Subcutaneous abdominal adipose tissue (tissue), 5 donors: Measurements from ENCODE around the gene SHB.

ENCODE experiments used
- H3K27ac ChIP-seq: one replicate; pipeline ENCODE4 v1.7.0; 2013; ENCODE audit warnings: low read depth, mild to moderate bottlenecking, inconsistent platforms, low read length, moderate library complexity
- H3K27me3 ChIP-seq, 5 donors: one replicate each; pipeline ENCODE4 v1.7.0; 2013; ENCODE audit warnings: low read length in 5 of 5, inconsistent platforms in 1 of 5; ENCODE audit not compliant: control insufficient read depth in 5 of 5, insufficient read depth in 4 of 5
- H3K36me3 ChIP-seq, 5 donors: one replicate each; pipeline ENCODE4 v1.7.0; 2013; ENCODE audit warnings: low read length in 5 of 5; ENCODE audit not compliant: control insufficient read depth in 5 of 5, insufficient read depth in 5 of 5
- H3K4me1 ChIP-seq, 5 donors: one replicate each; pipeline ENCODE4 v1.7.0; 2013; ENCODE audit warnings: low read length in 5 of 5, mild to moderate bottlenecking in 3 of 5, moderate library complexity in 1 of 5; ENCODE audit not compliant: control insufficient read depth in 5 of 5, insufficient read depth in 5 of 5
- H3K4me3 ChIP-seq, 5 donors: one replicate each; pipeline ENCODE4 v1.7.0; 2013; ENCODE audit warnings: low read length in 5 of 5, low read depth in 1 of 5
- H3K9ac ChIP-seq, 5 donors: one replicate each; pipeline ENCODE4 v1.7.0; 2013; ENCODE audit warnings: low read length in 5 of 5, mild to moderate bottlenecking in 4 of 5, moderate library complexity in 3 of 5
- H3K9me3 ChIP-seq, 5 donors: one replicate each; pipeline ENCODE4 v1.7.0; 2013; ENCODE audit warnings: low read length in 5 of 5; ENCODE audit not compliant: control insufficient read depth in 5 of 5
- donor health status: healthy.
- donor health status: healthy.
- donor health status: healthy.
- donor health status: healthy.
- donor health status: healthy.

The SHB gene

DNA sequence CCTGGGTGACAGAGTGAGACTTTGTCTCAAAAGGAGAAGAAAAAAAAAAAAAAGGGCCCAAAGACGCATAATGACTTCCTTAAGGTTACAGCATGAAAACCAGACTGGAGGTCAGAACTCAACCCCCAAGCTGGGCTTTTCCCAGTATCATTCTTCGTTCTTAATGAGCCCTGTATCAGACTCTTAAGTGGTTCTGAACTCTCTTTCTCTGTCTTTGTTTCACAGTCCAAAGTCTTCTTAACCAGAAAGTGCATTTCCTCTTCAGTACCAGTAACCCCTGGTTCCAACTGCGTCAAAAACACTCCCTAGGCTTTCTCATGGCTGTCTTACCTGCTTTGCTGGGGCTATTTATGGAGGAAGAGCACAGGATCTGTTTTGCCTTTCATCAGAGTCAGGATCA lies 38.4 kb upstream of the SHB start:
- H3K27me3 ChIP-seq = no peaks in the 10 kb centered on the region
- no peak overlapping the region for H3K27ac ChIP-seq
- H3K9ac ChIP-seq = no peak overlapping the region
- no peaks in the 10 kb centered on the region for H3K36me3 ChIP-seq
- H3K4me3 ChIP-seq = no peak overlapping the region
- H3K4me1 ChIP-seq = peaks cover 0 to 5% (median 0%) of the 10 kb centered on the region in 5 donors
- no peaks in the 10 kb centered on the region for H3K9me3 ChIP-seq

DNA sequence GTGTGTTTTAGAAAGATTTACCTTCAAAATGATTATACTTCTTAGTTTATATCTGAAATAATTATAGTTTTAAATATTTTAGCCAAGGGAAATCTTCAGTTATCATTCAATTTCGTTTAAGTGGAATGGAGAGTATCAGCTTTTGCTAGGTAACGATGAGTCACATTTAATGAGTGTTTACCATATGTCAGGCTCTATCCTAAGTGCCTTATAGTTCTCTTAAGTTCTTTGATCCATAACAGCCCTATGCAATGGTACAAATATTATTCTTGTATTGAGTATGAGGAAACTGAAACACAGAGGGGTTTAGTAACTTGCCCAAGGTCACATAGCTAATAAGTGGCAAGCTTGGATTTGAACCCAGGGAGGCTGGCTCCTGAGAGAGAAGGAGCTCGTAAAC lies 37.5 kb upstream of the SHB start:
- Histone ChIP-seq H3K36me3 (no peaks in the 10 kb centered on the region), H3K4me1 (peaks cover 0 to 5% (median 0%) of the 10 kb centered on the region in 5 donors), H3K9me3 (no peaks in the 10 kb centered on the region), H3K9ac (no peak overlapping the region), H3K27me3 (no peaks in the 10 kb centered on the region), H3K4me3 (no peak overlapping the region), H3K27ac (no peak overlapping the region)

DNA sequence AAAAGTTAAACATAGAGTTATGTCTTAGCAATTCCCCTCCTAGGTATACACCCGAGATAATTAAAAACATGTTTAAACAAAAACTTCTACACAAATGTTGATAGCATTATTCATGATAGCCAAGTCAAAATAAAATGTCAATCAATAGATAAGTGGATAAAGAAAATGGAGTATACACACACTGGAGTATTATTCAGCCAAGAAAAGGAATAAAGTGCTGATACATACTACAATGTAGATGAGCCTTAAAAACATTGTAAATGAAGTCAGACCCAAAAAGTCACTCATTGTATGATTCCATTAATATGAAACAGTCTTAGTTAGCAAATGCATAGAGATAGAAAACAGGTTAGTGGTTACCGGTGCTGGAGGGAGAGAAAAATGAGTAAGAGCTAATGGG lies 34.3 kb upstream of the SHB start:
- Histone ChIP-seq H3K36me3 (no peaks in the 10 kb centered on the region), H3K4me3 (no peak overlapping the region), H3K9ac (no peak overlapping the region), H3K27ac (no peak overlapping the region), H3K27me3 (no peaks in the 10 kb centered on the region), H3K4me1 (peaks cover 0 to 3% (median 0%) of the 10 kb centered on the region in 5 donors), H3K9me3 (no peaks in the 10 kb centered on the region)

DNA sequence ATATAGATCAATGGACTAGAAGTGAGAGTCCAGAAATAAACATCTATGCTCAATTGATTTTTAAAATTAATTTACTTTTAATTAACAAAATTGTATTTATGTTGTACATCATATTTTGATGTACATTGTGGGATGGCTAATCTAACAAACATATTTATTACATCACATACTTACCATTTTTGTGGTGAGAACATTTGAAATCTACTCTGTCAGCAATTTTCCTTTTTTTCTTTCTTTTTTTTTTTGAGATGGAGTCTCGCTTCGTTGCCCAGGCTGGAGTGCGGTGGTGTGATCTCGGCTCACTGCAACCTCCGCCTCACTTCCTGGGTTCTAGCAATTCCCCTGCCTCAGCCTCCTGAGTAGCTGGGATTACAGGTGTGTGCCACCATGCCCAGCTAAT lies 32.4 kb upstream of the SHB start:
- Histone ChIP-seq H3K4me1 (peaks cover 0 to 2% (median under 1%) of the 10 kb centered on the region in 5 donors), H3K27me3 (no peaks in the 10 kb centered on the region), H3K9ac (no peak overlapping the region), H3K4me3 (no peak overlapping the region), H3K9me3 (no peaks in the 10 kb centered on the region), H3K36me3 (no peaks in the 10 kb centered on the region), H3K27ac (no peak overlapping the region)

DNA sequence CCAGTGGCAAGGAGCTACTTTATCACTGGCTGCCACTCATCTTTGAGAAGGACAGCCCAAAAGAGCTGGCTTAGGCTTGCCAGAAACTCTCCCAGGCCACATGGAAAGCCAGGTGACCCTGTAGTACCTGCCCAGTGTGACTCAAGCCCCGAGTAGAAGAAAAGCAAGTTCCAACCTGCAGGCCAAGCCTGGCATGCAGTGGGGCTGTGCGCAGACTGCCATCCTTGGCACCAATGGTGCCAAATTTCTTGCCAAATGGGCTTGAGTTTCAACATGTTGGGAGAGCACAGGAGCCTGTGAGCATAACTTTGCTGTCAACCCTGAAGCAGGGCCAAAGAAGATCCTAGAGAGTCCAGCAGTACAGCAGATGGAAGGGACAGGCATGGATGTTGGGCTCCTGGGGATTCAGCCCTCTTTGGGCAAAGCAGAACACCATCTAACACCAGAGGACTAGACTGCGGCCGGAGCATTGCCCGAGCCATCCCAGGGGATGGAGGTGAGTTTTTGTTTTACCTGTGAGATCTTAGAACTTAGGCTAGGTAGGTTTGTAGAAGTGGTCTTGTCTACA lies 27.3 kb upstream of the SHB start:
- H3K4me1 ChIP-seq = peaks cover 0 to 7% (median 4%) of the 10 kb centered on the region in 5 donors
- no peak overlapping the region for H3K4me3 ChIP-seq
- no peaks in the 10 kb centered on the region for H3K36me3 ChIP-seq
- H3K9ac ChIP-seq = no peak overlapping the region
- no peak overlapping the region for H3K27ac ChIP-seq
- no peaks in the 10 kb centered on the region for H3K9me3 ChIP-seq
- no peaks in the 10 kb centered on the region for H3K27me3 ChIP-seq

DNA sequence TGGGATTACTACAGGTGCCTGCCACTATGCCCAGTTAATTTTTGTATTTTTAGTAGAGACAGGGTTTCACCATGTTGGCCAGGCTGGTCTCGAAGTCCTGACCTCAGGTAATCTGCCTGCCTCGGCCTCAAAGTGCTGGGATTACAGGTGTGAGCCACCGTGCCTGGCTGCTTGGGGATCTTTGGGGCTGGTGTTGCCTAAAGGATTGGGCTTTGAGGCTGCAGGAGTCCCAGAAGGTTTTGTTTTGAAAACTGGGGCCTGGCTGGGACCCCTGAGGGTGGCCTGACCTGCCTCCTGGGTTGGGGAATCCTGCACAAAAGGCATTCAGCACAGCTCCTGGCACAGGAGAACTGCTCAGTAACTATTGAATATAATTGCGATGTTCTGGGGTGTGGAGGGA lies 25.1 kb upstream of the SHB start:
- no peak overlapping the region for H3K4me3 ChIP-seq
- peaks cover 0 to 7% (median 4%) of the 10 kb centered on the region in 5 donors for H3K4me1 ChIP-seq
- no peaks in the 10 kb centered on the region for H3K9me3 ChIP-seq
- no peak overlapping the region for H3K9ac ChIP-seq
- H3K27me3 ChIP-seq = no peaks in the 10 kb centered on the region
- no peak overlapping the region for H3K27ac ChIP-seq
- no peaks in the 10 kb centered on the region for H3K36me3 ChIP-seq

DNA sequence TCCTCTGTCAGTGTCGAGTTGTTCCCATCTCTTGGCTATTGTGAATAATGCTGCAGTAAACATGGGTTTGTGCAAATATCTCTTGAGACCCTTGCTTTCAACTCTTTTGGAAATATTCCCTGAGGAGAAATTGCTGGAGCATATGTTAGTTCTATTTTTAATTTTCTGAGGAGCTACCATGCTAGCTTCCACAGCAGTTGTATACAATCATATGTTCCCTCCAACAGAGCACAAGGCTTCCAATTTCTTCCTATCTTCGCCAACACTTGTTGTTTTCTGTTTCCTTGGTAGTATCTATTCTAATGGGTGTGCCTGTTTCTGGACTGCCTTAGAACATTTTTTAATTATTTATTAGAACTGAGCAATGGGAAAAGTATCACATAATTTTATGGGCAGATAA lies 23.6 kb upstream of the SHB start:
- Histone ChIP-seq H3K9ac (no peak overlapping the region), H3K4me1 (peaks cover 3 to 11% (median 5%) of the 10 kb centered on the region in 5 donors), H3K9me3 (no peaks in the 10 kb centered on the region), H3K27me3 (no peaks in the 10 kb centered on the region), H3K36me3 (no peaks in the 10 kb centered on the region), H3K4me3 (no peak overlapping the region), H3K27ac (no peak overlapping the region)

DNA sequence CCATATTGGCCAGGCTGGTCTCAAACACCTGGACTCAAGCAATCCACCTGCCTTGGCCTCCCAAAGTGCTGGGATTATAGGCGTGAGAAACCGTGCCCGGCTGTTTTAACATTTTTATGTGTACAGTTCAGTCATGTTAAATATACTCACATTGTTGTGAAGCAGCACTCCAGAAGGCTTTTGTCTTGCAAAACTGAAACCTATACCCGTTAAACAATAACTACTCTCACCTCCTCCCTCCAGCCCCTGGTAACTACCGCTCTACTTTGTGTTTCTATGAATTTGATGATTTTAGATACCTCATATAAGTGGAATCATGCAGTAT lies 23.1 kb upstream of the SHB start:
- Histone ChIP-seq H3K36me3 (no peaks in the 10 kb centered on the region), H3K27ac (no peak overlapping the region), H3K9ac (no peak overlapping the region), H3K4me1 (peaks cover 3 to 12% (median 5%) of the 10 kb centered on the region in 5 donors), H3K4me3 (no peak overlapping the region), H3K9me3 (no peaks in the 10 kb centered on the region), H3K27me3 (no peaks in the 10 kb centered on the region)

DNA sequence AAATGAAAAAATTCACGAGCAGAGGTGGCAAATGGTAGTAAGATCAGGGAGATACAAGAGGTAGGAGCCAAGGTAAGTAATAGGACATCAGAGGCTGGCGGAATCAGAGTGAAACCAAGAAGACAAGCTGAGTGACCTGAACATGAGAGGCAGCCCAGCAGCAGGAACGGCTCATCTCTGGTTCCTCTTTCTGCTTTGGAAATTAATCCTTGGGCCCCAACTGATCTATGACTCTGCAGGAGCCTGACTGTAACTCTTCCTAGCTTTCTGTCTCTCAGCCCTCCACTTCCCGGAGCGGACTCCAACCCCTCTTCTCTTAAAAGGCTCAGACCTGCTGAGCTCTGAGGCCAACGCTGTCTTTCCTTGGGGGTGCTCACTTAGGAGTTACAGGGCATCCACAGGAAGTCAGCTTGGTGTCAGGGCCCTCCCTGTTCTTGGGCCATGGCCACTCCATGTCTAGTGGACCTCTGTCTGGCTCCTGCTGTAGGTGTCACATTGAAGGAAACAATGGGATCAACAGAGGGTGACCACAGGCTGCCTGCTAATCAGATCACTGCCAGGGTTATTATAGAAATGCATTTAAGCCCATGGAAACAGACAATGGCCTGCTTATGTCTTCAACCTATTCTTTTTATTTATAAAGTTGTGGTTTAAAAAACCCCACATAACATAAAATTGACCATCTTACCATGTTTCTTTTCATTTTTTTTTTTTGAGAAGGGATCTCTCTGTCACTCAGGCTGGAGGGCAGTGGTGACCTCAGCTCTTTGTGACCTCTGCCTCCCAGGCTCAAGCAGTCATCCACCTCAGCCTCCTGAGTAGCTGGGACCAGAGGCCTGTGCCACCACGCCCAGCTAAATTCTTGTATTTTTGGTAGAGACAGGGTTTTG lies 22.5 kb upstream of the SHB start:
- no peak overlapping the region for H3K9ac ChIP-seq
- H3K27ac ChIP-seq = no peak overlapping the region
- H3K36me3 ChIP-seq = no peaks in the 10 kb centered on the region
- no peak overlapping the region for H3K4me3 ChIP-seq
- H3K27me3 ChIP-seq = no peaks in the 10 kb centered on the region
- H3K9me3 ChIP-seq = no peaks in the 10 kb centered on the region
- peaks cover 3 to 11% (median 5%) of the 10 kb centered on the region in 5 donors for H3K4me1 ChIP-seq

DNA sequence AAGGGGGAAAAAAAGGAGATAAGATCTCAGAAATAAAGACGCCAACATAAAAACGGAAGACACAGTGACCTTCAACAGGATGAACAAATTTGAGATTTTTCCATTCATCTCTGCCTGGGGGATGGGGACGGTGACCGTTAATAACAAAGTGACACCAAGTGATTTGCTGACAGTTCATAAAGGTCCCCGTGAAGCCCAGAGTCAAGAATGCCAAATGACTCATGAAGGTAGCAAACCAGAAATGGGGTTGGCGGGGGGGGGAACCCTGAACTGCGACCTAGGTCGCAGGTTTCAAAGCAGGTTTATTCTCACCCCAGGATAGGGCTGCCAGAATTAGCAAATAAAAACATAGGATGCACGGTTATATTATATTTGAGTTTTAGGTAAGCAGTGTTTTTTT lies 21.1 kb upstream of the SHB start:
- no peak overlapping the region for H3K27ac ChIP-seq
- no peak overlapping the region for H3K9ac ChIP-seq
- no peaks in the 10 kb centered on the region for H3K36me3 ChIP-seq
- H3K9me3 ChIP-seq = no peaks in the 10 kb centered on the region
- peaks cover 0 to 6% (median 5%) of the 10 kb centered on the region in 5 donors for H3K4me1 ChIP-seq
- no peaks in the 10 kb centered on the region for H3K27me3 ChIP-seq
- no peak overlapping the region for H3K4me3 ChIP-seq
